Measurements from ENCODE around the gene HSP90AA1.

DNA sequence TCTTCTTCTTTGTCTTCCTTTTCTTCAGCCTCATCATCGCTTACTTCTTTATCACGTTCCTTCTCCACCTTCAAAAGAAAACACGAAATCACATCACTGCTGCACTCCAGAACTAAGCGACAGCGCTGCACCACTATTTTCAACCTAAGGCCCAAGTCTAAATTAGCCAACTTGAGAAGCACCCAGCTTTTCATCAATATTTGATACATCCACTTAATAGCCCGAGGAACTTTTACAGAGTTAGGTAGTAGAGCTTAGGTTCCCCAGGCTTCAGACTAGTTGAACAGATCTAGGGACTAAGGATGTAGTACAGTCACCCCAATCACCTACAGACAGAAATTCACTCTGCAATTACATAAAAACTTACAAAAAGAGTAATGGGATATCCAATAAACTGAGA lies 1.9 kb downstream of the HSP90AA1 start:
- TF ChIP-seq POLR2A (IDR thresholded peaks at IDR 0.05): no peak
- TF ChIP-seq, protein P1, sequence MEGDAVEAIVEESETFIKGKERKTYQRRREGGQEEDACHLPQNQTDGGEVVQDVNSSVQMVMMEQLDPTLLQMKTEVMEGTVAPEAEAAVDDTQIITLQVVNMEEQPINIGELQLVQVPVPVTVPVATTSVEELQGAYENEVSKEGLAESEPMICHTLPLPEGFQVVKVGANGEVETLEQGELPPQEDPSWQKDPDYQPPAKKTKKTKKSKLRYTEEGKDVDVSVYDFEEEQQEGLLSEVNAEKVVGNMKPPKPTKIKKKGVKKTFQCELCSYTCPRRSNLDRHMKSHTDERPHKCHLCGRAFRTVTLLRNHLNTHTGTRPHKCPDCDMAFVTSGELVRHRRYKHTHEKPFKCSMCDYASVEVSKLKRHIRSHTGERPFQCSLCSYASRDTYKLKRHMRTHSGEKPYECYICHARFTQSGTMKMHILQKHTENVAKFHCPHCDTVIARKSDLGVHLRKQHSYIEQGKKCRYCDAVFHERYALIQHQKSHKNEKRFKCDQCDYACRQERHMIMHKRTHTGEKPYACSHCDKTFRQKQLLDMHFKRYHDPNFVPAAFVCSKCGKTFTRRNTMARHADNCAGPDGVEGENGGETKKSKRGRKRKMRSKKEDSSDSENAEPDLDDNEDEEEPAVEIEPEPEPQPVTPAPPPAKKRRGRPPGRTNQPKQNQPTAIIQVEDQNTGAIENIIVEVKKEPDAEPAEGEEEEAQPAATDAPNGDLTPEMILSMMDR (IDR thresholded peaks at IDR 0.05): no peak

Measured in heart left ventricle (tissue), 13 donors.